HL-60/S4 treated with retinoic acid at 250 ng/mL for 4 days and 3 days (cell line): ENCODE measurements around the gene NKD2.
"Not testable (repeated sequence)": the region's sequence is repeated elsewhere in the genome, so short reads cannot be mapped to it uniquely, and the experiment has no call there.

Experiments
- in situ Hi-C: fragments of 300-500 bp; cut with MboI; formaldehyde crosslinking; loops from 2 replicates; pipeline ENCODE4 v1.7.0; 2022; ENCODE audit warnings: low sequenced_read_pairs

Gene NKD2

DNA sequence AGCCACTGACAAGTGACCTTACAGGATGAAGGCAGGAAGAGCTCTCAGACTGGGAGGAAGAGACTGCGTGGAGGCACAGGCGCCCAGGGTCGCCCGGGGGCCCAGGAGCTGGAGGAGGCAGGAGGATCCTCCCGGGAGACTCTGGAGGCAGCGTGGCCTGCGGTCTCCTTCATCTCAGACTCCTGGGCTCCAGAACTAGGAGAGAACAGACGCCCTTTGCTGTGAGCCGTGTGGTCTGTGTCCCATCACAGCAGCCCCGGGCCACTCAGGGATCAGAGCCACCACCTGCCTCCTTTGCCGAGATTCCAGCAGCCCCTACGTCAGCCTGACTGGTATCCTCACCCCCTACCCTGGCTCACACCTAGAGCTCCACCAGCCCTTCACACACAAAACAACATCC, 58.1 kb downstream of the NKD2 start:
- in situ Hi-C loops, result no loop called here

DNA sequence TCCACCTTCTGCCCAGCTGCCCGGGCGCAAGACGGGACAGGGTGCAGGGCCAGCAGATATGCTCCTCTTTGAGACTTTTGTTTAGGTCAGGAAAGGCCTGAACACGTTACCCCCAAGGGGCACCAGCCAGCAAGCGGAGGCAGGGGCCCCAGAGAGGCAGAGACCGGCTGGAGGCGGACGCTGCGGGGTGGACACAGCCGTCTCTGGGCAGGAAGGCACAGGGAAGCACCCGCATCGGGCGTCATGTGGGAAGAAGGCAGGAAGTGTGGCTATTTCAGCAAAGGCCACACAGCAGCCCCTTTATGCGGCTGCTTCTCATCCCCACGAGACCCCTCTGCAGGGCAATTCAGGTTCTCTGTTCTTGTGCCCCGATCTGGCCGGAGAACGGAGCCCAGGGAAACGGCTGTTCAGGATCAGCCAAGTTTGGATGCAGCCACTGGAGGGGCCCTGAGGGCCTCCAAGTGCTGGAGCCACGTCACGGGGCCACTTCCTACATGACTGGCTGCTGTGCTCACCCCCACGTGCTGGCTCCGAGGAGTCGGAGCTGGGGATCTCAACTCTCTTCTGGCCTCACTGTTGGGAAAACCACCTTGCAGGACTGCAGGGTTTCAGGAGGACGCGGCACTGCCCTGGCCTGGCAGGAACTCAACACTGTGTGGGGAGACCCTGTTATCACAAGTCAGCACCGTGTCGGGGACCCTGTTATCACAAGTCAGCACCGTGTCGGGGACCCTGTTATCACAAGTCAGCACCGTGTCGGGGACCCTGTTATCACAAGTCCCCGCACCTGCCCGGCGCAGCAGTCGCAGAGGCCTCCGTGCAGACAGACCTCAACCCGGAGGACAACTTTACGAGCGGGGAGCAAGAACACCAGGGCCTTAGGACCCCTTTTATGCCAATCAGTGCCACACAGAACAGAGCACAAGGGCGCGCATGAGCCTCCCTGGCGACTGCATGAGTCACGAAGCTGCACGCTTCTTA, 58.8 kb downstream of the NKD2 start:
- in situ Hi-C loops, result no loop called here

DNA sequence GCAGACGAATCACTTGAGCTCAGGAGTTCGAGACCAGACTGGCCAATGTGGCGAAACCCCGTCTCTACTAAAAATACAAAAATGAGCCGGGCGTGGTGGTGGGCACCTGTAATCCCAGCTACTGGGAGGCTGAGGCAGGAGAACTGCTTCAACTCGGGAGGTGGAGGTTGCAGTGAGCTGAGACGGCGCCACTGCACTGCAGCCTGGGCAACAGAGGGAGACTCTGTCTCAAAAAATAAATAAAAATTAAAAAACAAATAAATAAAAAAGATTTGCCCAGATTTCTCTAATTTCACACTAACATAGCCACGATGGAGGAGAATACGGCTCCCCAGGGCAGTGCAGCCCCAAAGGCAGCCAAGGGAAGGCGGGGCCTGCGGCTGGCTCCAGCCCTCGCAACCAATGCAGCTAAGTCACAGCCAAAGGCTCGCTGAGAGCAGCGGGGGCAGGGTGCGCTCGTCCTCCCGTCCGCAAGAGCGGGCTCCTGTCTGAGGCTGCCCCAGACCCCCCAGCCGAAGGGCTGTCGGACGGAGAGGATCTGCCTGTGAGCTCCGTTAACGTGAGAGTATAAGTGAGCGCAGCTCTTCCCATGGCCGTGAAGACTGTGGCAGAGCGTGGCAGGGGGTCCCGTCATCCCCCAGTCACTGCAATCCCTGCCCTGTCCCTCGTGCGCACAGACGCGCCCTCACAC, 59.7 kb downstream of the NKD2 start:
- in situ Hi-C loops, result no loop called here

DNA sequence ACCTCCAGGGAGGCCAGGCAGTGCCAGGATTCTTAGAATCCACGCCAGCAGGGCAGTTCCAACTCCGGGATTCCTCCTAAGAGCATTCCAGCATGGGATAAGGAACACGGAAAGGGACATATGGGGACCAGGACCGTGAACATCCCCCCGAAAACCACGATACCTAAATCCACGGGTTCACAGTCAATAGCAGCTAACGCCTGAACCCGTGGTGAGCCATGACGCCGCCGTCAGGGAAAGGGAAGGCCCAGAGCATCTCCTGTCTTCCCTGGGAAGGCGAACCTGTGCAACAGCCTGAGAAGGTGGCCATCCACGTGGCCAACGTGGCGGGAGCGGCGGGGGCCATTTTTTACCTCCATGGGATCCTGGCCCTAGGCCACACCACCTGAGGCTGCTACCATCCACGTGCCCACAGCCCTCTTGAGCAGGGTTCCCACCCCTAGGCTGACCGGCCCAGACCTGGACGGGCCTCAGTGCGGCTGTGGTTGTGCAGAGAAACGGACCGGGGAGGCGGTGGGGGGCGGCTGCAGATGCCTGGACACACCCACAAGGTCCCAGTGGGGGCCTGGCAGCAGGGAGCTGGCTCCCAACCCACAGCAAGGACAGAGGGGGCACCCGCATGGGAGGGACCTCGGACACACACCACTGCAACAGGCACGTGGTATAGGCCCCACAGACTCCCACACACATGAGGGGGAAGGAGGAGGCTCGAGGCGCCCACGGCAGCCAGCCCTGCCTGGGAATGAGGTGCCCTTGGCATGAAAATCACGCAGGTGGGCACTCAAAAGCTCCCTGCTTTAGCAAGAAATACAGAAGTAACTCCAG, 60.5 kb downstream of the NKD2 start:
- in situ Hi-C loops, result no loop called here

DNA sequence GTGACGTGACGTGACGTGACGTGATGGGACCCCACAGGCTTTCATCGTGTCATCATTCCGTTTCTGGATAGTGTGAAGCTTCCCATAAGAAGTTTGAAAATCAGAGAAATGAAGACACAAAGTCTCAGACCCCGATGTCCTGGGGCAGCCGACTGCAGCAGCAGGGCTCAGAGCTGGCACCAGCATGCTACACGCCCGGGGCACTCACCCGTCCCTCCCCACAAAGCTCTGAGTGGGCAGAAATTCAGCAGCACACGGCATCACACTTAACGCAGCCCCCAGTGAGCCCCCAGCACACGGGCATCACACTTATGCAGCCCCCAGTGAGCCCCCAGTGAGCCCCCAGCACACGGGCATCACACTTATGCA, 61.1 kb downstream of the NKD2 start:
- in situ Hi-C loops, result no loop called here

DNA sequence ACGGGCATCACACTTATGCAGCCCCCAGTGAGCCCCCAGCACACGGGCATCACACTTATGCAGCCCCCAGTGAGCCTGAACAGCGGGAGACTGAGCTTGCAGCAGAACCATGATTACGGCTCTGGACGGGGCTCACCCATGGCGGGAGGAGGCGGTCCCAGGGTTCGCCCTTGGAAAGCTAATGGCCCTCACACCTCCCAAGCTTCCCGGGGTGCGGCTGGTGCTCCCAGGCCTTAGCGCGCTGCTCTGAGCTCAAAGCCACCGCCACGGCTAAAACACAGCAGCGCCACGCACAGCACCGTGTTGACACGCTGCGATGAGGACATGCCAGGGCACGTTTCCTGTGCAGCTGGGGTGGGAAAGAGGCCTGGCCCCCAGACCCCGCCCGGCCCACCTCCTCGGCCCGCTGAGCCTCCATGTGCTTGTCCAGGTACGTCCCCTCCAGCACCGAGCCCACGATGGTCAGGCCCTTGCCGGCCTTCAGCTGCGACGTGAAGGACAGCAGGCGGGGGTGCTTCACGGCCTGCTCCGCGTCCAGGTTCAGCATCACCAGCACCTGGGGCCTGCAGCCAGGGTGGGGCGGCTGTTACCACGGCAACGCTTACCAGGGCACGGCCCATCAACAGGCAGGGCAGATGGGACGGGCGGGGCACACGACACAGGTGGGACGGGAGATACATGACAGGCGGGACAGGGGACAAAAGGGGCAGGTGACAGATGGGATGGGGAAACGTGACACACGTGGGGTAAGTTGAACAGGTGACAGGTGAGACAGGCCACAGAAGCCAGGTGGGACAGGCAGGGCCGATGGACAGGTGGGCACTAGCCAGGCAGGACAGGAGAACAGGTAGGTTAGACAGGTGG, 64.9 kb downstream of the NKD2 start:
- in situ Hi-C loops, result no loop called here

DNA sequence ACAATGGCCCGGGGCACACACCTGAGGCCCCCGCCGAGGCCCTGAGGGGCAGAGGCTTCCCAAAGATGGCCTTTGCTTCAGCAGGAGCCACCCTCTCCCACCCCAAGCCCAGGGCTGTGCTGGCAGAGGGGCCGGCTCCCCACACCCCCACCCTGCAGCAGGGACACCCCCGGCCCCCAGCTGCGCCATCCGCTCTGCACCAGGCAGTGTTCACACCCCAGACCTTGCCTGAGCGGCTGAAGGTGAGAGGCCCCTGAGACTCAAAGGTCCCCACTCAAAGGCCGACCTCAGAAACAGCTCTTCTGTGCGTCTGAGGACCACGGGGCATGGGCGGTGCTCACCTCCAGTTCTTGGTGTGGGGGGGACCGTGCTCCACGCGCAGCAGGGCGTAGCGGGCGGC, 65.6 kb downstream of the NKD2 start:
- in situ Hi-C loops, result no loop called here

DNA sequence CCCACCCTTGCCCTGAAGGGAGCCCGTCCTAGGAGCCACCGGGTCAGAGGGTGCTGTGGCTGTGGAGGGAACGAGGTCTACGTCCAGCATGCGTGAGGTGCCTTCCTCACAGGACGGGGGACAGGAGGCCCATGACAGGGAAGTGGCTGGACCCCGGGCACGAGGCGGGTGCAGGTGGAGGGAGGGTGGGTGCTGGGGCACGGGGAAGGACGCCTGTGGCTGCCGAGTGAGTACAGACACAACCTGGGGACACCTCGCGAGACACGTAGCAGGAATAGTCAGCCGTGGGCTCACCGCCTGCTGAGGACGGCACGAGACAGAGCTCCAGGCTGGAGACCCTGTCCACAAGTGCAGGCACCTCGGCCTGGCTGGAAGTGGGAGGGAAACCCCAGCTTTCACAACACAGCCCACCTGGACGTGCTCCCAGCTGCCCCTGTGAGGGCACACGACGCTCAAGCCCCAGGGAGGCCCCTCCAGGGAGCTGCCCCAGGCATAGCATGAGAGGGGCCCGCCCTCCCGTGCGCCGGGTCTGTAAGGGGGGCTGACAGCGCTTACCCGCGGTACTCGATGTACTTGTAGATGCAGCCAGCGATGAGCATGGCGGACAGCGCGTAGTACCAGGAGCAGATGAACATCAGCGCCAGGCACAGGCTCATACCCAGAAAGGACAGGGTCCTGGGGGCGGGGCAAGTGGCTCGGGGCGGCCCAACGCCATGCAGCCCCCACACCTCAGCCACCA, 66.4 kb downstream of the NKD2 start:
- in situ Hi-C loops, result no loop called here

DNA sequence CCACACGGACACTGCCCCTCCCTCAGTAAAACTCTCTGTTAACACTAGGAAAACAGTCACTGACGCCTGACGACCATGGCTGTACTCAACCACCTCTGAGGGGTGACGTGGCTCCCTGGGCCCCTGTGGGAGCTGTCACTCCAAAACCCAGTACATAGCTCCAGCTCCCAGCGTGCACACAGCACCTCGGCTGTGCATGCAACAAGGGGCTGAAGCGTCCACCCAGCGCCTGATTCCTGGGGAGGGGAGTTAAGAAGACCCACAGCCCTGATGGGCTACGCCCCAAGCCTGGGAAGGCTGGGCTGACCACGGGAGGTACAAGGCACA, 66.9 kb downstream of the NKD2 start:
- in situ Hi-C loops, result no loop called here

DNA sequence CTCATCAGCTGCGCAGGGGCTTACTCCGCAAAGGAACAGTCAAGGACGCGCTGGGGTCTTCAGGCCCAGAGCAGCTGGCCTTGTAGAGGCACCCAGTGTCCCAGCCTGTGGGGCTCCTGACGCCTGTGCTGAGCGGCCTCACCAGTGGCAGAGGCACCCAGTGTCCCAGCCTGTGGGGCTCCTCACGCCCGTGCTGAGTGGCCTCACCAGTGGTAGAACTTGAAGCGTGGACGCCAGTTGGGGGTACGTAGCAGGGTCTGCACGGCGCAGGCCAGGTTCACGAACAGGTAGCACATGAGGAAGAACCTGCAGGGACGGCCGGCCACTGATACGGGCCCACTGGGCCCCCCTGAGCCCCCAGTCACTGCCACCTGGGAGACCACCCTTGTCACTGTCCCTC, 67.3 kb downstream of the NKD2 start:
- in situ Hi-C loops, result no loop called here

DNA sequence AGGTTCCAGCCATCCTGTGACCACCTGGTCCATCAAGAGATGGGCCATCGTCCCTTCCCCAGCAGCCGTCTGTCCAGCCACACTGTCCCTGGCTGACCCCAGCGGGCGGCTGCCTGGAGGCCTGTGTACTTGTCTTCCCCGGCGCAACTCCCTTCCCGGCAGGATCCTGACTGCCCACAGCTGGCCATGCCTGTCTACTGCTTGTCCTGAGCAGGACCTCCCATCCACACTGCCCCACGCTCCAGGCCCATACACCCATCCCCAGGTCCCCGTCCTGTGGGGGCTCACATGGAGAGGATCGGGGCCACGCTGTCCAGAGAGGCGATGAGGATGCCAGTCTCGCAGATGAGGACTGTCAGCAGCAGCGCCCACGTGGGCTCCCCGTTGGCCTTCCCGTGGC, 67.8 kb downstream of the NKD2 start:
- in situ Hi-C loops, result no loop called here

DNA sequence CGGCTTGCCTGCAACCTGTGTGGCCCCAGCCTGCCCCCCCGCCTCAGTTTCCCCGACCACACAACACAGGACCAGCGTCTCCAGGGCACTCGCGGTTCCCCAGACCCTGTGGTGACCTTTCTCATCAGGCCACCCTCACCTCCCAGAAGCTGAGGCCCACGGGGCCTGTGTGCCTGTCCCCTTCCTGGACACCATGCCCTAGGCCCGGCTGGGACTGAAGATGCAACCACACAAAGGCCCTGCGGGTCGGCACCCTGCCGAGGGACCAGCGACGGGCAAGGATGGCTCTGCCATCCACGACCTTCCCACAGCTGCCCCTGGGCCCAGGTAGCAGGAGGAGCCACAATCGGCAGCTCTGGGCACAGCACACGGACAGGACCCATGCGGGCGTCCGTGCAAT, 68.4 kb downstream of the NKD2 start:
- in situ Hi-C loops, result no loop called here

DNA sequence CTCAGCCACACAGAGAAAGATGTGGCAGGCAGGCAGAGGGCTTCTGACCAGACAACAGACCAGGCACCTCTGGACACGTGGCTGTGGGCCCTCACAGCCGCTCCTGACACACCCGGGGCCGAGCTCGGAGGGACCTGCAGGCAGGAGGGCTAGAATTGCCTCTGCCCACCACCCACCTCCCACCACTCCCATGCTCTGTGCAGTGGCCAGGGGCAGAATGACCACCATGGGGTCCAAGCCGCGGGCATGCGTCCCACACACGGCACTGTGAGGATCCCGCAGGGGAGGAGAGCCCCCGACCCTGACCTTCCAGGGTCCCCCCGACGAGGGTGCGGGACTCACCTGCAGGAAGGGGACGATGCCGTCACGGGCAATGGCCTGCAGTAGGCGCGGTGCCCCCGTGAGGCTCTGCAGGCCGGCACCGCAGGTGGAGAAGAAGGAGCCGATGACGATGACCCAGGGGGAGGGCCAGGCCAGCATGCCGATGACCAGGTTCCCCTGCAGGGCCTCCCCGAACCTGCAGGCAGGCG, 69.0 kb downstream of the NKD2 start:
- in situ Hi-C loops, result no loop called here

DNA sequence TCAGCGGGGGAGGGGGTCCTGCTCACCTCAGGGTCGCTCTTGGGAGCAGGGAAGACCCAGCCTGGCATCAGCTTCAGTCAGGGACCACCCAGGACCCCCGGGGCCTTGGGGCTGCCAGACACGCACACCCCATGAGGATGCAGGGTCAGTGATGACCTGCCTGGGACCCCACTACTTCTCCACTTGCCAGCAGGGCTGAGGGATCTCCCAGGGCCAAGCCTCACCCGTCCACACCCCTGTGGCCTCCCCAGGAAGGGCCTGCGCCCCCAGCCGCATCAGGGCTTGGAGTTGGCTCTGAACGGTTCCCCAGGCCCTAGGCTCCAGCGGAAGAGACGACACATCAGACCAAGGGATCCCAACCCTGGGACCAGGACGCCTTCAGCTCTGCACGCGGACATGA, 69.6 kb downstream of the NKD2 start:
- in situ Hi-C loops, result no loop called here

DNA sequence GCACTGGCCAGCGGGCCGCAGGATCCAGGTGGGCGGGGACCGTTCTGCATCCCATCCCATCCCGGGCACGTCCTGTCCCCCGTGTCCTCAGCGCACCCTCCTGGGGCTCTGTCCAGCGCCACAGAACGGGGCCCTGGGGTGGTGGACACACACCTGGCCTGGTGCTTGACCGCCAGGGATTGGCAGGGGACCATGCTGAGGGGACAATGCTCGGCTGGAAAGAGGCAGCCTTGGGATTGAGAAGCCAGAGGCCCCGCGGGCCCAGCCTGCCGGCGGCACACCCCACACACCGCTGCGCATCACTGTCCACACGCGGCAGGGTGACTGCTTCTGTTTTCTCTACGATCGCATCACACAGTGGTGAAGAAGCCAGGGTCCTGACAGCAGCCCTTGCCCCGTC, 70.2 kb downstream of the NKD2 start:
- in situ Hi-C loops, result no loop called here

DNA sequence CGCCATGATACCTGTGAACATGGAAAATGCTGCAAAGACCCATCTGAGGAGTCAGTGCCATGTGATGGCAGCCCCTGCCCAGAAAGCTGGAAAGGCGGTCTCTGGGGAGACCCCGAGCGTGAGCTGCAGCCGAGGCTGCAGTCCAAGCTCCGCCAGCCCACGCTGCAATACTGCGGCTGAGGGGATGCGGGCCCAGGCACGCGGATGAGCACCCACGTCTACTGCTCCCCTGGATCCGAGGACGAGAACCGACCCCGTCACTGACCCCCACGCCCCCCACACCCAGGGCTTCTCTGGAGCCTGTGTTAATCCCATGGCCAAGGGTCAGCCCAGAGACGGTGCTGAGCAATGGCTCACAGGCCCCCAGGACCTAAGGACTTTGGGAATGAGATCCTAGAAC, 70.9 kb downstream of the NKD2 start:
- in situ Hi-C loops, result no loop called here

DNA sequence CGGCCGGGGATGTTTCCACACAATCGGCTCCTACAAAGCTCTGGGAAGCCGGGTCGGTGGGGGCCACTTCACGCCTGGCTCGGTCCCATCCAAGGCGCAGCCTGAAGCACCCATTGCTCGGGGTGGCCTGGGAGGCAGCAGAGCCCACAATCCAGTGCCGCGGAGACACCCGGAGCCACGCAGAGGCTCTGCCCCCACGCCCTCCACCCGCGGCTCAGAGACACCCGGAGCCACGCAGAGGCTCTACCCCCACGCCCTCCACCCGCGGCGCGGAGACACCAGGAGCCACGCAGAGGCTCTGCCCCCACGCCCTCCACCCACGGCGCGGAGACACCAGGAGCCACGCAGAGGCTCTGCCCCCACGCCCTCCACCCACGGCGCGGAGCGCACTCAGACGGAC, 71.4 kb downstream of the NKD2 start:
- in situ Hi-C loops, result no loop called here

DNA sequence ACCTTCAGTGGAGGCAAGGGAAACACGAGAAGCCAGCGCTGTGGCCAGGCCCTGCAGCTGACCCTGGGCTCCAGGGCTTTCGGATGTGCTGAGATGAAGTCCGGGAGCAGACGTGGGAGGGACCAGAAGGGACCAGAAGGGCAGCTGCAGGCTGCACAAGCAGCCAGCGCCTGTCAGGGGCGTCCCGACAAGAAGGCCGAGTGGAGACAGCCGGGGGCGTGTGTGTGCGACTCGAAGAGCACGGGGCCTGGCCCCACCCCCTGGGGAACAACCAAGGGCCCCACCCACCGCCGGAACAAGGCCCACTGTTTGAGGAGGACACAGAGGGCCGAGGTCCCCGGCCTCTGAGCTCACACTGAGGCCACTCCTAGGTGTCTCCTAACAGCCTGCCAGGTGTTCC, 71.8 kb downstream of the NKD2 start:
- in situ Hi-C loops, result no loop called here

DNA sequence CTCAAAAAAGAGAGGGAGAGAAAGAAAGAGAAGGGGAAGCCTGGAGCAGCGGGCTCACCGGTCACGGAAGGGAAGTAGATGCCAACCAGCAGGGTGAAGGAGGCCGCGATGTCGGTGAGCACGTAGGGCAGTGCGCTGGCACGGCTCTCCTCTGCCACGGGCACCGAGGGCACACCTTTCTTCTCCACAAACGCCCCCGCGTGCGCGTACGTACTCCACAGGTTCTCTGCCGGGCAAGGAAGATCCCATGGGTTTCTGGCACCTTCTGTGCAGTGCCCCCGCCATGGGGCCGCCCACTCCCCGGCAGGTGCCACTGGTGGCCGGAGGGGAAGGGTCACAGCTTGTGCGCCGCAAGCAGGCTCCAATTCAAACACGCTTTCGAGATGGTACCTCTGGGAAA, 72.9 kb downstream of the NKD2 start:
- in situ Hi-C loops, result no loop called here

DNA sequence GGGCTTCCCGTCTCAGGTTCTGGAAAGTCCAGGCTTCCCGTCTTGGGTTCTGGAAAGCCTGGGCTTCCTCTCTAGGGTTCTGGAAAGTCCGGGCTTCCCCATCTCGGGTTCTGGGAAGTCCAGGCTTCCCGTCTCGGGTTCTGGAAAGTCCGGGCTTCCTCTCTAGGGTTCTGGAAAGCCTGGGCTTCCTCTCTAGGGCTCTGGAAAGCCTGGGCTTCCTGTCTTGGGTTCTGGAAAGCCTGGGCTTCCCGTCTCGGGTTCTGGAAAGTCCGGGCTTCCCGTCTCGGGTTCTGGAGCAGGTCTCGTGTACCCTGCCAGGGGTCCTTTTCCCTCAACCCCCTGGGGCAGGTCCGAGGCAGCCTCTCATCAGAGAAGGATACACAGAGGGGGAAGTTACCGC, 74.4 kb downstream of the NKD2 start:
- in situ Hi-C loops, result not testable (repeated sequence)
